CMK (cell line): ENCODE results near the gene ACVR1B.

Source experiments
- DNase-seq: peaks from one replicate; pipeline ENCODE4 v3.0.0-alpha.2; 2010; ENCODE audit warnings: low read depth

The ACVR1B gene

GRCh38 chr12:51943346-51943745 is 8.2 kb upstream of the ACVR1B start:
- no peak for DNase-seq

- no peak for DNase-seq
Measured at GRCh38 chr12:51944608-51945233, 6.8 kb upstream of the ACVR1B start.

GRCh38 chr12:51947246-51947996 is 4.1 kb upstream of the ACVR1B start:
- no peak for DNase-seq

- DNase-seq: no peak
Measured at GRCh38 chr12:51948066-51948465, 3.4 kb upstream of the ACVR1B start.

GRCh38 chr12:51949342-51950030 is 2.0 kb upstream of the ACVR1B start:
- DNase-seq: no peak

GRCh38 chr12:51950682-51951198 is 759 bp upstream of the ACVR1B start:
- DNase-seq: no peak

- DNase-seq: no peak
Measured at GRCh38 chr12:51951843-51952722, 584 bp downstream of the ACVR1B start.

- DNase-seq: no peak
Measured at GRCh38 chr12:51953089-51953488, 1.6 kb downstream of the ACVR1B start.

- DNase-seq: no peak
Measured at GRCh38 chr12:51953864-51954263, 2.4 kb downstream of the ACVR1B start.

- DNase-seq: no peak
Measured at GRCh38 chr12:51954561-51955361, 3.3 kb downstream of the ACVR1B start.

GRCh38 chr12:51955702-51956101 is 4.2 kb downstream of the ACVR1B start:
- no peak for DNase-seq

- DNase-seq: no peak
Measured at GRCh38 chr12:51958542-51958941, 7.0 kb downstream of the ACVR1B start.

- no peak for DNase-seq
Measured at GRCh38 chr12:51959211-51959610, 7.7 kb downstream of the ACVR1B start.

GRCh38 chr12:51959921-51960320 is 8.4 kb downstream of the ACVR1B start:
- no peak for DNase-seq

- no peak for DNase-seq
Measured at GRCh38 chr12:51960488-51960887, 9.0 kb downstream of the ACVR1B start.

- no peak for DNase-seq
Measured at GRCh38 chr12:51960890-51961289, 9.4 kb downstream of the ACVR1B start.

GRCh38 chr12:51961834-51962233 is 10.3 kb downstream of the ACVR1B start:
- no peak for DNase-seq

GRCh38 chr12:51962737-51963136 is 11.2 kb downstream of the ACVR1B start:
- DNase-seq: no peak

- no peak for DNase-seq
Measured at GRCh38 chr12:51963477-51963876, 12.0 kb downstream of the ACVR1B start.

- DNase-seq: no peak
Measured at GRCh38 chr12:51969643-51970042, 18.1 kb downstream of the ACVR1B start.
